Skeletal muscle satellite cell (primary cell): ENCODE results near the gene BMPR1B.
A peak's percentile ranks its signal among the peaks of the same experiment; 100 is the strongest.

Experiments
- H3K27me3 ChIP-seq: 2 replicates; pipeline ENCODE4 v1.7.0; 2013; ENCODE audit warnings: low read length; ENCODE audit not compliant: control insufficient read depth, insufficient read depth
- H3K36me3 ChIP-seq: 2 replicates; pipeline ENCODE4 v1.7.0; 2013; ENCODE audit warnings: mild to moderate bottlenecking, control low read depth, low read length; ENCODE audit not compliant: insufficient read depth
- H3K4me1 ChIP-seq: 2 replicates; pipeline ENCODE4 v1.7.0; 2013; ENCODE audit warnings: low read length; ENCODE audit not compliant: control insufficient read depth, insufficient read depth
- H3K4me2 ChIP-seq: 2 replicates; pipeline ENCODE4 v1.7.0; 2013; ENCODE audit warnings: mild to moderate bottlenecking, low read length
- H3K4me3 ChIP-seq: 2 replicates; pipeline ENCODE4 v1.7.0; 2013; ENCODE audit warnings: low read length
- H3K9ac ChIP-seq: 2 replicates; pipeline ENCODE4 v1.7.0; 2013; ENCODE audit warnings: mild to moderate bottlenecking, low read depth, low read length, moderate library complexity
- H3K9me3 ChIP-seq: replicated peaks from 2 replicates; pipeline ENCODE4 v1.7.0; 2013; ENCODE audit warnings: mild to moderate bottlenecking, control low read depth, low read length

The BMPR1B gene

DNA sequence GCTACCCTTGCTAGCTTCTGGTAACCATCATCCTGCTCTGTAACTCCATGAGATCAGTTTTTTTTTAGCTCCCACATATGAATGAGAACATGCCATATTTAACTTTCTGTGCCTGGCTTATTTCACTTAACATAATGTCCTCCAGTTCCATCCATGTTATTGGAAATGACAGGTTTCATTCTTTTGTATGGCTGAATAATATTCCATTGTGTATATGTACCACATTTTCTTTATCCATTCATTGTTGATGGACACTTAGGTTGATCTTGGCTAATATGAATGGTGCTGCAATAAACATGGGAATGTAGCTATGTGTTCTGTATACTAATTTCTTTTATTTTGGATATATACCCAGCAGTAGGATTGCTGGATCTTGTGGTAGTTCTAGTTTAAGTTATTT lies 204.7 kb downstream of the BMPR1B start:
- no peaks in the 10 kb centered on the region for H3K36me3 ChIP-seq
- no peaks in the 10 kb centered on the region for H3K27me3 ChIP-seq
- peaks cover 29% of the 10 kb centered on the region for H3K4me1 ChIP-seq
- H3K9me3 ChIP-seq, result no peaks in the 10 kb centered on the region
- no peak overlapping the region for H3K4me2 ChIP-seq
- H3K4me3 ChIP-seq, result no peak overlapping the region
- no peak overlapping the region for H3K9ac ChIP-seq

DNA sequence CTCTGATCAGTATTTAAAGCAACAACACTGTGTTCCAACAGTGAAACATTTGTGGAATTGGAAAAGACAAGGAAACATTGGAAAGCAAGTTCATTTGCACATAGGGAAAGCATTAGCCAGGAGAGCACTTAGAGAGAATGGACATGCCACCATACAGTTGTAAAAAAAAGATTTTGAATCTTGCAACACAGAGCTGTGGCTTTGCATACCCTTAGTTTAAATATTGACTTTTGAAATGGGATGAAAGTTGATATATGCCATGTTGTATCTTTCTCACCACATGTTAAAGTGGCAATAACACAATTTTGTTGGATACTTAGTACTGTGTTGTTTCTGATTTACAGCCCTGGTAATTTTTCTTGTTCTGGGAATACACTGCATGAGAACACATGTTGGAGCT lies 208.1 kb downstream of the BMPR1B start:
- no peak overlapping the region for H3K4me3 ChIP-seq
- H3K4me2 ChIP-seq, result no peak overlapping the region
- H3K36me3 ChIP-seq, result no peaks in the 10 kb centered on the region
- H3K9me3 ChIP-seq, result no peaks in the 10 kb centered on the region
- peaks cover 6% of the 10 kb centered on the region for H3K4me1 ChIP-seq
- H3K9ac ChIP-seq, result no peak overlapping the region
- H3K27me3 ChIP-seq, result no peaks in the 10 kb centered on the region

DNA sequence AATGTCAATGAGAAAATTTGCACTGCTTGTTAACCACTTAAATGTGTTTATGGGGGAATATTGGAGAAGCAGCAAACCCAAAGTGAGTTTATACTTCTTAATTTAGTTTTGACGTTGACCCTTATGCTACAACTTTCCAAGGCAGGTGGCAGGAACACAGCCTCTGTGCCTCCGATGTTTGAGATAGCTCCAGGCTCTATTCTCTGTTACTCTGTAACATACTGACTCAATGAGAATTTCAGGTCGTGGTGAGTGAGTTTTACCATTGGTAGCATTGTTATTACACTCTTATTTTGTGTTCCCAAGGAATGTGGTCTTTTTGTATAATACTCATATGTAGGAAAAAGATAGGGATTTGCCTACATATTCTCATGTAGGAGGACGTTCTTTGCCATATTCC lies 210.7 kb downstream of the BMPR1B start:
- Histone ChIP-seq H3K4me1 (no peaks in the 10 kb centered on the region), H3K9ac (no peak overlapping the region), H3K4me3 (no peak overlapping the region)

DNA sequence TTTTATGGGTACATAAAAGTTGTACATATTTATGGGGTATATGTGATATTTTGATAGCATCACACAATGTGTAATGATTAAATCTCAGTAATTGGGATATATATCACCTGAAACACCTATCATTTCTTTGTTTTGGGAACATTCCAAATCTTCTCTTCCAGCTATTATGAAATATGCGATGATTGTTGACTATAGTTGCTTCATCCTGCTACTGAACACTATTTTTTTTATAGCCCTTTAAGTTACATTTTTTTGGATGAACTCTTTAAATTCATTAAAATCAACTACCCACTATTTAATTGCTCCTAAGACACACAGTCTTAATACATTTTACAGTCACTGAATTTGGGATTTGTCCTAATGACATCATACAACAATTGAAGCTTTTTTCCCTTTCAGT lies 212.9 kb downstream of the BMPR1B start:
- Histone ChIP-seq H3K4me1 (peaks cover 14% of the 10 kb centered on the region), H3K27me3 (no peaks in the 10 kb centered on the region), H3K9me3 (no peaks in the 10 kb centered on the region), H3K4me3 (no peak overlapping the region), H3K4me2 (no peak overlapping the region), H3K9ac (no peak overlapping the region), H3K36me3 (no peaks in the 10 kb centered on the region)

More for the DNA sequence above, 210.7 kb downstream of the BMPR1B start:
- no peaks in the 10 kb centered on the region for H3K9me3 ChIP-seq
- no peaks in the 10 kb centered on the region for H3K36me3 ChIP-seq
- no peaks in the 10 kb centered on the region for H3K27me3 ChIP-seq
- H3K4me2 ChIP-seq, result no peak overlapping the region

DNA sequence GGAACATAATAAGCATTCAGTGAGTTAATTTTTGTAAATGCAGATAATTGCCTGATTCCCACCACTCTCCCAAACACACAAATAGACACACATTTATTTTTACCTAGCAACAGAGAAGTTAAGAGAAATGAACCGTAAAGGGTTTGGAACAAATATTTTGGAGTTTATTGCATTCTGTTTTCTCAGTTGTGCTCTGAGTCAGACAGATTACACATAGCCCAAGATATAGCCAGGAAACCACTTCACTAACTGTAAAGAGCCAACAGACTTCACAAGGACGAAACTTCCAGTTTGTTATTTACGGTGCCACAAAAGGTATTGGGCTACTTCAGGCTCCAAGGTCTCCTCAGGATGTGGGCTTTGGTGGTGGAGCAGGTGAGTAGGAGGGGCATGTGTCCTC lies 217.0 kb downstream of the BMPR1B start:
- Histone ChIP-seq H3K27me3 (no peaks in the 10 kb centered on the region), H3K9ac (peak overlapping the region; percentile 53), H3K4me1 (peaks cover 50% of the 10 kb centered on the region), H3K4me2 (peak overlapping the region; percentile 70), H3K4me3 (peak overlapping the region; percentile 54), H3K36me3 (no peaks in the 10 kb centered on the region), H3K9me3 (no peaks in the 10 kb centered on the region)

DNA sequence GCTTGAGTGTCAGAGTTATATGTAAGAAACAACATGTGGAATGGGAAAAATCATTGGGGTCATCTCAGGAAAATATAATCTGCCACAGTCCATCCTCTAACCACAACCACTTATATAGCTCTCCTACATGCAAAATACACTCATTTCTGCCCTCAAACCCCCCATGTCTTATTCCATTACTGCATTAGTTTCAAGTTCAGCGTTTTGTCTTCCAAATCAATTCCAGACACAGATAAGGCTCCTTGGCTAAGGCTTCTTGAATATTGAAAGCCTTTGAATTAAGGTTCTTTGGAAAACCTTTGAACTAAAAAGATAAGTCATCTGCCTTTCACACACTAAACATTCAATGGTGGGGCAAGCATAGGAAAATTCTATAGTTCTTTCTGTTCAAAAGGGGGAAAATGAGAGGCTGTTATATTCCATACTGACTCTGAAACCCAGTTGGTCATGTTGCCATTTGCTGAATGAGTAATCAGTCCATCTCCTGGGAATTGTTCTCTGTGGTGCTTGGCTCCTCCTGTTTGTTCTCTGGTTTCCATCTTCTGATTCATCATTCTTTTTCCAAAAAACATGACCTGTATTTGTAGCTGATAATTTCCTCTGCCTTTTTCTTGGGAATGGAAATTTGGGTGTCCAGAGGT lies 218.7 kb downstream of the BMPR1B start:
- Histone ChIP-seq H3K4me2 (peak overlapping the region; percentile 66), H3K36me3 (no peaks in the 10 kb centered on the region), H3K4me3 (peak overlapping the region; percentile 23), H3K9me3 (no peaks in the 10 kb centered on the region), H3K27me3 (no peaks in the 10 kb centered on the region), H3K4me1 (peaks cover 53% of the 10 kb centered on the region), H3K9ac (no peak overlapping the region)

DNA sequence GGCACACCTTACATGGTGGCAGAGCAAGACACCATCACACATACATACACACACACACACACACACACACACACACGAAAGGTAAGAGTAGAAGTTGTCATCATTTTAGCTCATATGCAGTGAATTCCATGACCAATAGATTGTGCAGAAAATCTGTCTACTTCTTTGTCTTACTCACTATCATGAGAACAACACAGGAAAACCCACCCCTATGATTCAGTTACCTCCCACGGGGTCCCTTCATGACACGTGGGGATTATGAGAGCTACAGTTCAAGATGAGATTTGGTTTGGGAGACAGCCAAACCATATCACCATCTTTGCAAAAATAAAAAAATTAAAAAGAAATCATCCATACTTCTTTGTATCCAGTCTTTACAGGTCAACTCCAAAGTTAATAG lies 221.1 kb downstream of the BMPR1B start:
- H3K36me3 ChIP-seq, result no peaks in the 10 kb centered on the region
- no peak overlapping the region for H3K9ac ChIP-seq
- H3K4me1 ChIP-seq, result peaks cover 53% of the 10 kb centered on the region
- H3K4me2 ChIP-seq, result peak overlapping the region; percentile 30
- no peaks in the 10 kb centered on the region for H3K27me3 ChIP-seq
- H3K9me3 ChIP-seq, result no peaks in the 10 kb centered on the region
- no peak overlapping the region for H3K4me3 ChIP-seq

DNA sequence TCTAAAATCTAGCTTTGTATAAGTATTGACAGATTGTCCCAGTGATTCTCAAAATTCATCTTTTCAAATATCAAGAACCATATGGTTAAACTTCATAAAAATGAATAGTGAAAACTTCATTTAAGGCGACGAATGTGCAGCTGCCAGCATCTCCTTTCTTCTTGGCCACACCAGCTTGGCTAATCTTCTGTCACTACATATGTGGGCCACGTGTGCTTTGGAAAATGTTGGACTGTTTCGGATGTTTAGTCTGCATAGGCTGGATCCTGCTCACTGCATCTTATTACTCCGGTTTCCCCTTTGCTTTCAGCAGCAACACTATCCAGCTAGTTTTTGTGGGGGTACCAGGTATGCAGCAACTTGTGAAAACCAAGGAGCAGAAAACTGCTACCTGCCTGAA lies 221.9 kb downstream of the BMPR1B start:
- H3K4me2 ChIP-seq, result no peak overlapping the region
- no peak overlapping the region for H3K9ac ChIP-seq
- no peaks in the 10 kb centered on the region for H3K36me3 ChIP-seq
- H3K9me3 ChIP-seq, result no peaks in the 10 kb centered on the region
- peaks cover 49% of the 10 kb centered on the region for H3K4me1 ChIP-seq
- no peak overlapping the region for H3K4me3 ChIP-seq
- no peaks in the 10 kb centered on the region for H3K27me3 ChIP-seq

DNA sequence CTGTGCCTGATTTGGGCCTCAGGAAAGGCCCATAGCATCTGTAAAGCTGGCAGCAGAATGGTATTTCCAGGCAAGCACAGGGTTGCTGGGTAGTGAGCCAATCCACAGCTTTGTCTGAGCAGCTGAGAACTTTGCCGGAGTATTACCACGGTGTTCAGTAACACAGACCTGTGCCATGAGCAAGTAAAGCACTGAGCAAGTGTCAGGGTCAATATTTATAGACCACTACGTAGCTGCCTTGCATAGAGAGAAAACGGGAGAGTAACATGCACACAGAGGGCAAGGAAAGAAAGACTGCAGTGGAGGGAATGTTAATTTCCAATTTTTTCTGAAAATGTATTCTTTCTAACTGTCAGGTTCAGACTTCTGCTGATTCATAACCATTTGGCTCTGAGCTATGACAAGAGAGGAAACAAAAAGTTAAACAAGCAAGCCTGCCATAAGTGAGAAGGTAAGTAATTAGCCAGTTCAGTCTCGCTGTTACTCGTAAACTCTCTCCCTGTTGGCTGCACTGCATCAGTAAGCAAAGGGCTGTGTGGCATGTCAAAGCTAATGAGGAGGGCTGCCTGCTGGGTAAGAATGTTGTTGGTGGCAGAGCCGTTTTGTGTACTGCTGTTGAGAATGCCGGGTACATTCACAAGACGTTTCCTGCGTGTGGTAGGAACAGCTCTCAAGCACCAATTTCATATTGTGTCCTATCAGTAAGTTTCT lies 238.1 kb downstream of the BMPR1B start:
- peaks cover 11% of the 10 kb centered on the region for H3K4me1 ChIP-seq
- H3K36me3 ChIP-seq, result no peaks in the 10 kb centered on the region
- peak overlapping the region; percentile 27 for H3K4me3 ChIP-seq
- H3K9me3 ChIP-seq, result no peaks in the 10 kb centered on the region
- H3K9ac ChIP-seq, result peak overlapping the region; percentile 16
- no peaks in the 10 kb centered on the region for H3K27me3 ChIP-seq
- H3K4me2 ChIP-seq, result peak overlapping the region; percentile 52

DNA sequence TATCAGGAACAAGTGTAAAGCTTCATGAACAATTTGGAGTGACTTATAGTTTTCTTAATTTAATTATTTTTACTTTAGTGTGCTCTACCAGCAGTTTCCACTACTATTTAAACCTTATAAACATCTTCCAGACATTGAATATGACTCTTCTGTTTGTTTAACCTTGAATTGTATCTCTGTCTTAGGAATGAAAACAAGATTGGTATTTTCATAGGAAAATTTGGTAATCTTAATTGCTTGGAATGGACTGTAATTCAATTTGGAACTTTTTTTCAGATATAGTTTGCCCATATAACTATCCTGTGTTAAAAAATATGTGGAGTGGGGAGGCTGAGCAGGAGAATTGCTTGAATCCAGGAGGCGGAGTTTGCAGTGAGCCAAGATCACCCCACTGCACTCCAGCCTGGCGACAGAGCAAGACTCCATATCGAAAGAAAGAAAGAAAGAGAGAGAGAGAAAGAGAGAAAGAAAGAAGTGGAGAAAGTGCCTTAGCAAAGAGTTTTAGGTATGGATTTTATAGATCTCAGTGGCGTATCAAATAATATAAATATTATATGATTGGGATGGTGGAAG lies 242.4 kb downstream of the BMPR1B start:
- H3K27me3 ChIP-seq, result no peaks in the 10 kb centered on the region
- H3K4me3 ChIP-seq, result no peak overlapping the region

DNA sequence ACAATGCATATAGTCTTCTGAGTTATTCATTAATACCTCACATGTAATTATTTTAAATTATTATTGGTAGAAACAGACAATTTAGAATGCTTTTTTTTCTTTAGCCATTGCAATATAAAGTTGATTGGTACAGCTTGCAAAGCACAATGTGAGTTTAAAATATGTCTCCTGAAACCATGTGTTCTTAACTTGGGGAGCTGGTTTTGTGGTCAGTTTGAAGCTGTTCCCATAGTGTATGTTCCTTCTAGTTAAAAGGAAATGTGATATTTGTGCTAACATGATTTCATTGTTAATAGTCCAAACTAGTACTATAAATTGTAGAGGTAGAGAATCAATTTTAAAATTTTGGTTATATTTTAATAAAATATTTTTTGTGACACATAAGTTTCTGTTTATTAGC lies 247.2 kb downstream of the BMPR1B start:
- H3K27me3 ChIP-seq, result no peaks in the 10 kb centered on the region
- H3K9ac ChIP-seq, result no peak overlapping the region
- no peaks in the 10 kb centered on the region for H3K36me3 ChIP-seq
- no peak overlapping the region for H3K4me2 ChIP-seq
- H3K4me3 ChIP-seq, result no peak overlapping the region
- H3K9me3 ChIP-seq, result no peaks in the 10 kb centered on the region
- H3K4me1 ChIP-seq, result no peaks in the 10 kb centered on the region

More for the DNA sequence above, 242.4 kb downstream of the BMPR1B start:
- Histone ChIP-seq H3K4me1 (peaks cover 11% of the 10 kb centered on the region), H3K36me3 (no peaks in the 10 kb centered on the region), H3K9ac (no peak overlapping the region), H3K9me3 (no peaks in the 10 kb centered on the region), H3K4me2 (no peak overlapping the region)

DNA sequence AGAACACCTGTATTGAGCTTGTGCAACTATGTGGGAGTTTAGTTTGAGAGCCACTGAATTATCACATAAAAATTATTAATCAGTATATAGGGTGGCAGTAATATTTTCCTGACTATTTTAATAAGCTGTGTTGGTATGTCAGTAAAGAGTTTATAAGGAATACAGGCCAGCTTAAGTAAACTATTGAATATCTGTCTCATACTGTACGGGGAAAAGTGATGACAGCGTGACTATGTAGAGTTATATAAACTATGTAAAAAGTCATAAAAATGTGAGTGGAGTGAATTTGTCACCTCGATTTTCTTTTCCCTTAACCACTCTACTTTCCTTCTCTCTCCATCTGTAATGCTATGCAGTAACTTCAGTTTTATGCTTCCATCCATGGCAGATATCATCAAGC lies 250.2 kb downstream of the BMPR1B start:
- Histone ChIP-seq H3K4me3 (no peak overlapping the region), H3K27me3 (no peaks in the 10 kb centered on the region), H3K4me2 (no peak overlapping the region), H3K4me1 (no peaks in the 10 kb centered on the region), H3K36me3 (no peaks in the 10 kb centered on the region), H3K9me3 (no peaks in the 10 kb centered on the region), H3K9ac (no peak overlapping the region)
